CD4-positive, alpha-beta T cell treated with Interleukin-15 for 1 hour (primary cell): ENCODE measurements around the gene SRCIN1.

Experiments
- DNase-seq: peaks from one replicate; pipeline ENCODE4 v3.0.0-alpha.2; 2020

The SRCIN1 gene

DNA sequence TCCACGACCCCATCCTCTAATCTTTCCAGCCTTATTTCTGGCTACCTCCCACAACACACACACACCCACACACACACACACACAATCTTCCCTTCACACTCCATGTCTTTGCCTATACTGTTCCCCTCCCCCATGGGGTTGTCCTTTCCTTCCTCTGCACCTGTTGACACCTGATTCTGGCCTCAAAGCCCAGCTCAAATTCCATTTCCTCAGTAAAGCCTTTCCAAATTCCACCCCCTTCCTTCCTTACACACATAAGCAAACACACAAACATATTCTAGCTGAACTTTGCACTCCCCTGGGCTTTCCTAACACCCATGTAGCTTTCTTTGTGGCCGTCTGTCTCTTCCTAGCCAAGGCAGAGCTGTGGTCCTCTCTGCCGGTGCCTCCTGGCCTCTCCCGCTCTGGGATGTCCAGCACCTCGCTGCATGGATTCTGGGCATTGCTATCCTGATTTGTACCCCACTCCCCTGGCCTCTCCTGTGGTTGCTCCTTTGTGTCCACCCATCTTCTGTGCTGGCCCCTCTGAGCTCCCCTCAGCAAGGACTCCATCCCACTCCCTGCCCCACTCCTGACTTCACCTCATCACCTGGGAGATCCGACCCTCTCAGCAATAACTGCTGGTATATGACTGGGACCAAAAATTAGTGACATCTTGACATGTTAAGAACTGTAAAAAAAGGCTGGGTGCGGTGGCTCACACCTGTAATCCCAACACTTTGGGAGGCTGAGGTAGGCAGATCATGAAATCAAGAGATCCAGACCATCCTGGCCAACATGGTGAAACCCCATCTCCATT, 8.4 kb upstream of the SRCIN1 start:
- DNase-seq: no peak

DNA sequence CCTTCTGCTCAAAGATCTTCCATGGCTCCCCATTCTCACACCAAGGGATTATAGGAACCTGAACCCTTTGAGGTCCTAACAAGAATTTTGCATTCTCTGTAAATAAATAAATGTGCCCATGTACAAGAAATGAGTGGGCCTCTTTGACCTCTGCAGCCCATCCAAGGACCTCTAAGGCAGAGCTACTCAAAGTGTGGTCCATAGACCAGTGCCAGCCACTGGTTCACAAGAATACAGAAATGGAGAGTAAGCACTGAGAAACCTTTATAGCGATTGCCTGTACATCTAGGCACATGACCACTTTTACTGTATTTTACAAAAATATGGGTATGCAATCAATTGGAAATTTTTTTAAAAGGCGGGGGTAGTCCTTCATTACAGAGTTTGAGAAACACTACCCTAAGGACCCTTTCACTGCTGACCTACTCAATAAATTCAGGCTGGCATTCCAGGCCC, 7.8 kb upstream of the SRCIN1 start:
- no peak for DNase-seq

DNA sequence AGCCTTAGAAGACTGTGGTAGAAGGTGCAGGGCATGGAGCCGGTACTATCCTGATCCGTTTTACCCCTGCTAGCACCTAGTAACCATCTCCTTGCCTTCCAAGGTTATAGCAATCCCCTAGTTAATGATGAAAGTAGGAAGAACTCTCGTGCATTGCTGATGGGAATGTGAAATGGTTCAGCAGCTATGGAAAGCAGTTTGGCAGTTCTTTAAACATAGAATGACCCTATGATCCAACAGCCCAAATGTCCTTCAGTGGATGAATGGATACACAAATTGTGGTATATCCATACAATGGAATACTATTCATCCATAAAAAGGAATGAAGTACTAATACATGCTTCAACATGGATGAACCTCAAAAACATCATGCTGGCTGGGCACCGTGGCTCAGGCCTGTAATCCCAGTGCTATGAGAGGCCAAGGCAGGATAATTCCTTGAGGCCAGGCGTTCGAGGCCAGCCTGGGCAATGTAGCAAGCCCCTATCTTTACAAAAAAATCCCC, 6.2 kb upstream of the SRCIN1 start:
- DNase-seq: no peak

DNA sequence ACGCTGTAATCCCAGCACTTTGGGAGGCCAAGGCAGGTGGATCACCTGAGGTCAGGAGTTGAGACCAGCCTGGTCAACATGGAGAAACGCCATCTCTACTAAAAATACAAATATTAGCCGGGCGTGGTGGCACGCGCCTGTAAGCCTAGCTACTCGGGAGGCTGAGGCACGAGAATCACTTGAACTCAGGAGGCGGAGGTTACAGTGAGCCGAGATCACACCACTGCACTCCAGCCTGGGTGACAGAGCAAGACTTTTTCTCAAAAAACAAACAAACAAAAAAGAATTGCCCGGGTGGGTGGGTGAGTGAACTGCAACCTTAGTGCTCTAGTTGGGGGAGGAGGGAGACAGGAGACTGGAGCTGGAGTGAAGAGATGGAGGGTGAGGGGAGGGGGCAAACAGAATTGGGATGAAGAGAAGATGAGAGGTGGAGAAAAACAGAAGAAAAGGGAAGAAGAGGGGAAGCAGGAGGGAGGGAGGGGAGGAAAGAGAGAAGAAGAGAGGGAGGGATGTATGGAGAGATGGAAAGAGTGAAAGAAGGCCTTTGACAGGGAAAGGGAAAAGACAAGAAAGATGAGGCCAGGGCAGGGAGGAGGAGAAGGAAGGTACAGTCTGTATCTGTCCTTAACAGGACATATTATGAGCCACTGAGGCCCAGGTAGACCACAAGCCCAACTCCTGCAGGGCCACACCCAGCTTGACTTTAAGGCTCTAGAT, 5.5 kb upstream of the SRCIN1 start:
- no peak for DNase-seq

- DNase-seq: no peak
Measured at GRCh38 chr17:38609280-38610031, 3.7 kb upstream of the SRCIN1 start.

DNA sequence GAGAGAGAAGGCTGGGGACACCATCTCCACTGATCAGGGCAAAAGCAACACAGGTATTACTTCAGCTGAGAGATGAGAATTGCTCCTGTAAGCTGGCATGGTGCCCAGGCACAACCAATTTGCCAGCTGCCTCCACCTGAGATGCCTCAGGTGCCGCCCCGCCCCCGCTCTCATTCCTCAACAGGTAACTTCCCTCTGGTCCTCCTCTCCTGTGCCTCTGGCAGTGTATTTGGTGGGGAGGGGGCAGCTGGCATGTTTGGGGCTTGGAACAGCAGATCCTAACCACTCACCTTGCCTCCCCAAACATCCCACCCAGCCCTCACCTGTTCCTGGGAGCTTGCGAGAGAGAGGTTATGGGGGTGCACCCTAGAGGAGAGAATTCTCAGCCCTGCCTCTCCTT, 2.9 kb upstream of the SRCIN1 start:
- no peak for DNase-seq

- DNase-seq: no peak
Measured at GRCh38 chr17:38606646-38607611, 1.2 kb upstream of the SRCIN1 start.

GRCh38 chr17:38605411-38605840, 326 bp downstream of the SRCIN1 start:
- no peak for DNase-seq

- DNase-seq: no peak
Measured at GRCh38 chr17:38604479-38605403, 1.0 kb downstream of the SRCIN1 start.

DNA sequence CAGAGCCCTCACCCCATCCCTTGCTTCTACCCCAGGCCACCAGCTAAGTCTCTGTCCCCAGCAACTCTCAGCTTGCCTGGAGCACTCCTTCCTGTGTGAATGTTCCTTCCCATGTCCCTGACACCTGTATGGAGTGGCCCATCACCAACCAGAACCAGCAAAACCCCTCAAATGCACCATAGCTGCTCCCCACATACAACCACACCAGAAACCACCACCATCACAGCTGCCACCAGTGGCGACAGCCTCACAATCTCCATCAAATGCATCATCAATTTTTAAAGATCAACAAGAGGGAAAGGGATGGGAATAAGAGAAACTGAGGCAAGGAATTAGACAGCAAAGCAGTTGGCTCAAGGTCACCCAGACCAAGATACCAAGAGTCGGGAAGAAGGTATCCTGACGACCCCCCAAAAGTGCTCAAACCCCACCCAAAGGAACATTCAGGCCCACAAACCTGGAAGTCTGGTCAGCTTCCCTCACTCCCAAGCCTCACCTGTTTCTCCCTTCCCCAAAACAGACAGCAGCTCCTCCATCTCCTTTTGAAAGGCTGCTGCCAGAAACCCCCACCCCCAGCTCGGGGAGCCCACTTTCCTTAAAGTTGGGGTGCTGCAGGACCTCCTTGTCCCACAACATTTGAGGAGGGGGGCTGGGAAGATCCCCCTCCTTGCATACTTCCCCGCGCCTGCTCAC, 1.8 kb downstream of the SRCIN1 start:
- no peak for DNase-seq

- DNase-seq: no peak
Measured at GRCh38 chr17:38602956-38603785, 2.6 kb downstream of the SRCIN1 start.

DNA sequence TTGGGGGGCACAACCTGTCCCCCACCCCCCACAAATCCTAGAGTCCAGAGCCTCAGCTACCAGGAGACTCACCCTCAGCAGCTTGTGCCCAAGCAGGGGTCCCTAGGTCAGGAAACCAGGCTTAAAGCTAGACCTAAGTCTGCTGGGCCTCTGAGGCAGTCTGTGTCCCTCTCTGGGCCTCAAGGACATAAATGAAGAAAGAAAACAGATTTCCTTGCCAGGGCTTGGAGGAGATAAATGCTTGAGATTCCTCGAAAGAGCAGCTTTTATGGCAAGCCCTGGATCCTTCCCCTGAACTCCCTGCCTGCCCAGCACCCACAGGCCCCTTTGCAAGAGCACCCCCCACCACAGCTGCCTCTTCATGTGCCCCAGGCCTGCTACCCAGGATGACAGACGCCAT, 3.3 kb downstream of the SRCIN1 start:
- DNase-seq: no peak

GRCh38 chr17:38601539-38602351, 4.0 kb downstream of the SRCIN1 start:
- no peak for DNase-seq

GRCh38 chr17:38600906-38601305, 4.8 kb downstream of the SRCIN1 start:
- DNase-seq: no peak

DNA sequence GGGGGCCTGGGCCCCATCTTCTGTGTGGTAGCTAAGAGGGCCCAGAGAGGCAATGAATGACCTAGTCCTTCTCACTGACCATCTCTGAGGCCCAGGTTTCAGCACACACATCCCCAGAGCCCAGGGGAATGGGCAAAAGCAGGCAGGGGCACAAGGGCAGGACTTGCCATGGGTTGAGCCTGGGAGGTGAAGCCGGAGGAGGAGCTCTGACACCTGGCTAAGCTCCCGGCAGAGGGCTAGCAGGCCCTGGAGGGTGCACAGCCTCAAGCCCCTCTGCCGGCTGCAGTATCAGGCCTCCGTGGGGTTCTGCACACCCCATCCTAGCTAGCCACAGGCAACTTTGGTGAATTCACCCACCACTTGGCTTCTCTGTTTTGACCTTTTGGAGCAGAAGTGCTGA, 5.3 kb downstream of the SRCIN1 start:
- no peak for DNase-seq

- DNase-seq: no peak
Measured at GRCh38 chr17:38599398-38599856, 6.3 kb downstream of the SRCIN1 start.

DNA sequence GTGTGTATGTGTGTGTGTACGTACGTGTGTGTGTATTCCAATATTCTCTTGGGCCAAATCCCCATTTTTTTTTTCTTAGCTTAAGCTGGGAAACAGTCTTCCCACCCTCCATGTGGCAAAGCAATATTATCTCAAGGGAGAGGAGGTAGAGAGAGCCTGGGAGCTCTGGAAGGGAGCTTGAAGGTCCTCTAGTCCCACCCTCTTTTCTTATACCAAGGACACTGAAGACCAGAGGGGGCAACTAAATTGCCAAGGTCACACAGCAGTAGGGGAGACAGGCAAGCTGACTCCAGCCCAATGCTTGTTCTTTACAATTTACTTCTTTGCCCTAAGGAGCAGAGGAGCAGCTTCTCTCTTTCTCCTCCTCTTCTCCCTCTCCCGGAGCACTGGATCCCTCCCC, 6.8 kb downstream of the SRCIN1 start:
- DNase-seq: no peak

GRCh38 chr17:38598536-38598935, 7.2 kb downstream of the SRCIN1 start:
- DNase-seq: no peak
